ENCODE data around the gene KCNJ14. TPM values are rescaled to one million over a fixed set of nuclear protein-coding genes. Genes with fewer than 3 reads are reported as not detected.

The KCNJ14 gene
- total RNA-seq, 2 donors from 2014 or later, result 0.26 to 0.31 TPM

Other genes with a start within 250 kb of the KCNJ14 start
- gene CARD8, start 199.7 kb upstream of the KCNJ14 start, total RNA-seq, result 10 to 100 TPM; 19.7 to 21.2 TPM
- under 1 TPM; 0.24 to 0.33 TPM for gene ZNF114, start 185.5 kb upstream of the KCNJ14 start, total RNA-seq
- gene EMP3, start 130.0 kb upstream of the KCNJ14 start, total RNA-seq, result 10 to 100 TPM; 16.9 to 95.9 TPM
- 10 to 100 TPM; 20.4 to 43.8 TPM for gene TMEM143, start 91.6 kb upstream of the KCNJ14 start, total RNA-seq
- not detected for gene SYNGR4, start 91.2 kb upstream of the KCNJ14 start, total RNA-seq
- gene KDELR1, start 64.0 kb upstream of the KCNJ14 start, total RNA-seq, result 10 to 100 TPM; 74.1 to 82.0 TPM
- gene GRIN2D, start 61.9 kb upstream of the KCNJ14 start, total RNA-seq, result under 1 TPM; 0.31 to 0.33 TPM
- gene GRWD1, start 9.6 kb upstream of the KCNJ14 start, total RNA-seq, result 10 to 100 TPM; 10.8 to 19.8 TPM
- 10 to 100 TPM; 13.3 to 22.5 TPM for gene CYTH2, start 13.8 kb downstream of the KCNJ14 start, total RNA-seq
- gene LMTK3, start 56.3 kb downstream of the KCNJ14 start, total RNA-seq, result 1 to 10 TPM; 1.3 to 1.6 TPM
- not detected for gene SULT2B1, start 96.6 kb downstream of the KCNJ14 start, total RNA-seq
- not detected for gene SPACA4, start 151.2 kb downstream of the KCNJ14 start, total RNA-seq
- not detected for gene FAM83E, start 159.5 kb downstream of the KCNJ14 start, total RNA-seq
- gene RPL18, start 163.6 kb downstream of the KCNJ14 start, total RNA-seq, result 1,000 to 10,000 TPM in 1 of 2 donors, 100 to 1,000 TPM in 1; 846 to 1,334 TPM
- gene SPHK2, start 163.9 kb downstream of the KCNJ14 start, total RNA-seq, result 1 to 10 TPM; 6.2 to 8.0 TPM
- gene DBP, start 181.8 kb downstream of the KCNJ14 start, total RNA-seq, result 1 to 10 TPM; 2.8 to 5.9 TPM
- gene CA11, start 190.6 kb downstream of the KCNJ14 start, total RNA-seq, result 10 to 100 TPM in 1 of 2 donors, 1 to 10 TPM in 1; 3.4 to 13.3 TPM
- gene NTN5, start 217.4 kb downstream of the KCNJ14 start, total RNA-seq, result under 1 TPM in 1 of 2 donors, not detected in 1; 0.16 TPM
- not detected for gene FUT2, start 240.4 kb downstream of the KCNJ14 start, total RNA-seq